ENCODE results near the gene BNC2.

DNA sequence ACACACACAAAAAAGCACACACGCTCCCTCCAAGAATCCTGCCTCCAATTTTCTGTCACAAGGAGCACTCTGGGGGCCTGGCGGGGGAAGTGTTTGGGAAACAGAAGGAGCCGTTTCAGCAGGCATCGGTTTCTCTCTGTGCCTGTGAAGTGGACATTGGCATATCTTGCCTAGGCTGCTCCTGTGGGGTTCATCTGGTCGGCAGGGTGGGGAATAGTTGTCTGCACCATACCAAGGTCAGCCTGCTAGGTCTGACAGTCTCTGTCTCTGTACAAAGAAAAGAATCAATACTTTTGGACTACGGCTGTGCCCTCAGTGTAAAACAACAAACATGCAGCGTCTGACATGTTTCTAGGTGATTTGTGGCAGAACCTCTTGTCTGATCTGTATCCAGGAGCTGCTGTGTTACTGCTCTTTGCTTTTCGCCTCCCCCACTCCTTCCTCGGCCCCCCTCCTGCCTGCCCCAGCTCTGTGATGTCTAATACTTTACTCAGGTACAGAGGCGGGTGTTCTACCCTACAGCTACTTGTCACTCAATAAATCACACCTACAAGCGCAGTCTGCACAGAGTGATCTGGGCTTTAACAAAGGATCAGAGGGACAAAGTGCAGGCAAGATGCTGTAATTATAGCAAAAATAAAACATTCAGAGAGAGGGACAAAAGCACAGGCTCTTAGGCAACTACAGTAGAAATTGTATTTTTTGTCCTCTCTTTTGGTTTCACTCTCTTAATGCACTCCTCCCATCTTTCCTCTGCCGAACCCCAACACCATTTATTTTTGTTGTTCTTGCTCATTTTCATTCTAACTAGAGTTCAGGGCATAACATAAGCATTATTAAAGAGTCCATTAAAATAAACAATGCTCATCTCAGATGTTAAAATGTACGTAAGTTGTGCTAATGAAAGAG, 216.7 kb downstream of the BNC2 start:
- TF ChIP-seq, protein P1, sequence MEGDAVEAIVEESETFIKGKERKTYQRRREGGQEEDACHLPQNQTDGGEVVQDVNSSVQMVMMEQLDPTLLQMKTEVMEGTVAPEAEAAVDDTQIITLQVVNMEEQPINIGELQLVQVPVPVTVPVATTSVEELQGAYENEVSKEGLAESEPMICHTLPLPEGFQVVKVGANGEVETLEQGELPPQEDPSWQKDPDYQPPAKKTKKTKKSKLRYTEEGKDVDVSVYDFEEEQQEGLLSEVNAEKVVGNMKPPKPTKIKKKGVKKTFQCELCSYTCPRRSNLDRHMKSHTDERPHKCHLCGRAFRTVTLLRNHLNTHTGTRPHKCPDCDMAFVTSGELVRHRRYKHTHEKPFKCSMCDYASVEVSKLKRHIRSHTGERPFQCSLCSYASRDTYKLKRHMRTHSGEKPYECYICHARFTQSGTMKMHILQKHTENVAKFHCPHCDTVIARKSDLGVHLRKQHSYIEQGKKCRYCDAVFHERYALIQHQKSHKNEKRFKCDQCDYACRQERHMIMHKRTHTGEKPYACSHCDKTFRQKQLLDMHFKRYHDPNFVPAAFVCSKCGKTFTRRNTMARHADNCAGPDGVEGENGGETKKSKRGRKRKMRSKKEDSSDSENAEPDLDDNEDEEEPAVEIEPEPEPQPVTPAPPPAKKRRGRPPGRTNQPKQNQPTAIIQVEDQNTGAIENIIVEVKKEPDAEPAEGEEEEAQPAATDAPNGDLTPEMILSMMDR (conservative IDR thresholded peaks at IDR 0.05; ENCODE audit: low read depth, low read length) = no peak
- TF ChIP-seq EZH2 (IDR thresholded peaks at IDR 0.05; ENCODE audit: low read length, unreplicated experiment) = no peak
- TF ChIP-seq EZH2phosphoT487 (IDR thresholded peaks at IDR 0.05; ENCODE audit: borderline replicate concordance, low read length) = no peak
